Measurements from ENCODE around the gene KLF7.

KLF7 gene

DNA sequence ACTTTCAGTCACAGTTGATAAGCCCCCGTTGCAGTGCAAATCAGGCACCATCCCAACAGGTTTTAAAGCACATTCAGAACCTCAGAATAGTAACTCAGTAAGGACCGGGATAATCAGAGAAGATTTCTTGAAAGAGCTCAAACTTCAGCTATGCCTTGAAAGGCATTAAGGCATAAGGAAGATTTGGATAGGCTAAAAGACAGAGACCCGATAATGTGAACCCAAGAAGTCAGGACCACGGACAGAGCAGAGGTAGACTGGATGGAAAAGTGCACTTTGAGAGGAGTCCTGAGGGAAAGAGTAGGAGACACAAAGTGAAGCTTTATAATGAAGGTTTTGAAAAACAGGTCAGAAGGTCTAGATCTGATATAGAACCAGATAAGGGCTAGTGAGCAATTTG, 36.9 kb upstream of the KLF7 start:
- no peak for FAIRE-seq
- TF ChIP-seq, protein P1, sequence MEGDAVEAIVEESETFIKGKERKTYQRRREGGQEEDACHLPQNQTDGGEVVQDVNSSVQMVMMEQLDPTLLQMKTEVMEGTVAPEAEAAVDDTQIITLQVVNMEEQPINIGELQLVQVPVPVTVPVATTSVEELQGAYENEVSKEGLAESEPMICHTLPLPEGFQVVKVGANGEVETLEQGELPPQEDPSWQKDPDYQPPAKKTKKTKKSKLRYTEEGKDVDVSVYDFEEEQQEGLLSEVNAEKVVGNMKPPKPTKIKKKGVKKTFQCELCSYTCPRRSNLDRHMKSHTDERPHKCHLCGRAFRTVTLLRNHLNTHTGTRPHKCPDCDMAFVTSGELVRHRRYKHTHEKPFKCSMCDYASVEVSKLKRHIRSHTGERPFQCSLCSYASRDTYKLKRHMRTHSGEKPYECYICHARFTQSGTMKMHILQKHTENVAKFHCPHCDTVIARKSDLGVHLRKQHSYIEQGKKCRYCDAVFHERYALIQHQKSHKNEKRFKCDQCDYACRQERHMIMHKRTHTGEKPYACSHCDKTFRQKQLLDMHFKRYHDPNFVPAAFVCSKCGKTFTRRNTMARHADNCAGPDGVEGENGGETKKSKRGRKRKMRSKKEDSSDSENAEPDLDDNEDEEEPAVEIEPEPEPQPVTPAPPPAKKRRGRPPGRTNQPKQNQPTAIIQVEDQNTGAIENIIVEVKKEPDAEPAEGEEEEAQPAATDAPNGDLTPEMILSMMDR (IDR thresholded peaks at IDR 0.05; ENCODE audit: insufficient read depth, missing control alignments): no peak
- DNase-seq (ENCODE audit: insufficient read length, low spot score): no peak

DNA sequence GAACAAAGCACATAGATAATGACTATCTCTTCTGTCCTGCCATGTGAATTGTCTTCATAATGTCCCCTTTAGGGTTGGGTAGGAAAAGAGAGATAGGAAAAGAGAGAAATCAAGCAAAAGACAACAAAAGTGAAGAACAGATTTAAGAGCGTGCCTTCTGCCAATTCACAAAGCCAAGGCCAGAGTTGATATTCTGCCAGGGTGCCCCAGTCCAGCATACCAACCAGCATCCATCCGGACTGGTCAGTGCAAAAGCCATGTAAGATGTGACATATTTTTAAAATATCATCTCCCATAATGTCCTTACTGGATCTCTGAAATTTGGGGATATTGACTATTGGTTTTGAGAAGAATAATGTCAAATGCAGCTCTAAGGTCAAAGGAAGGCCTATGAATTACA, 35.7 kb upstream of the KLF7 start:
- DNase-seq (ENCODE audit: insufficient read length, low spot score) (no peak), FAIRE-seq (no peak)
- TF ChIP-seq, protein P1 (IDR thresholded peaks at IDR 0.05; ENCODE audit: insufficient read depth, missing control alignments): no peak

DNA sequence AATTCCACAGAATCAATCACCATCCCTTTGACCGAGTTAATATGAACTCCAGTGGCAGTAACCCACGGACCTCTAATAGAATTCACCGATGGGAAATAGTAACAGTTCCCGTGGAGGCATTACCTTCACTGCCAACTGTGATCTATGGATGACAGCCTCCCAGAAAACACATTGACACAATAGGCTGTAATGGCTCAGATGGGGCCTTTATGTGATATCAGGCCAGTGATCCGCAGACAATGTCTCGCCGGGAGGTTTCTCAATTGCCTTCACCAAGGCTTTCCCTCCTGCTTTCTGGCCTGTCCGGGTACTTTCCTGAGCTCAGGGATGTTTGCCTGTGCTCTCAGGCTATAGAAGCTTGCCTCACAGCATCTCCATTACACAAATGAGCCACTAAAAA, 34.4 kb upstream of the KLF7 start:
- no peak for FAIRE-seq
- TF ChIP-seq, protein P1 (IDR thresholded peaks at IDR 0.05; ENCODE audit: insufficient read depth, missing control alignments): no peak
- no peak for DNase-seq (ENCODE audit: insufficient read length, low spot score)

DNA sequence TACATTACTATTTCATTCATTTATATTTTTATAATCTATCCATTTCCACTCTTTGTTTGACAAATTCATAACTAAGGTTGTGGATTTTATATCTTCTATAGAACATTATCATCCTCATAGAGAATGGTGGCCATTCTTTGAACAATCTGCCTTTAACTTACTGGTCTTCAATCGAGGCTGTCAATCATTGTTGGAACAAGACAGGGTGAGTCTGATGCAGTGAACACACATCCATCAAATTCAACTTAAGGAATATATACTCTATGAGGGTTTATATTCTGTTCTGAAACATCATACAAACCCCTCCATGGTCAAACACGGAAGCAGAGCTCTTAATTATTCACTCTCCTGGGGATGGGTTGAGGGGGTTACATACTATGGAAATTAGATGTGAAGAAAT, 28.3 kb upstream of the KLF7 start:
- FAIRE-seq (no peak), DNase-seq (ENCODE audit: insufficient read length, low spot score) (no peak)

DNA sequence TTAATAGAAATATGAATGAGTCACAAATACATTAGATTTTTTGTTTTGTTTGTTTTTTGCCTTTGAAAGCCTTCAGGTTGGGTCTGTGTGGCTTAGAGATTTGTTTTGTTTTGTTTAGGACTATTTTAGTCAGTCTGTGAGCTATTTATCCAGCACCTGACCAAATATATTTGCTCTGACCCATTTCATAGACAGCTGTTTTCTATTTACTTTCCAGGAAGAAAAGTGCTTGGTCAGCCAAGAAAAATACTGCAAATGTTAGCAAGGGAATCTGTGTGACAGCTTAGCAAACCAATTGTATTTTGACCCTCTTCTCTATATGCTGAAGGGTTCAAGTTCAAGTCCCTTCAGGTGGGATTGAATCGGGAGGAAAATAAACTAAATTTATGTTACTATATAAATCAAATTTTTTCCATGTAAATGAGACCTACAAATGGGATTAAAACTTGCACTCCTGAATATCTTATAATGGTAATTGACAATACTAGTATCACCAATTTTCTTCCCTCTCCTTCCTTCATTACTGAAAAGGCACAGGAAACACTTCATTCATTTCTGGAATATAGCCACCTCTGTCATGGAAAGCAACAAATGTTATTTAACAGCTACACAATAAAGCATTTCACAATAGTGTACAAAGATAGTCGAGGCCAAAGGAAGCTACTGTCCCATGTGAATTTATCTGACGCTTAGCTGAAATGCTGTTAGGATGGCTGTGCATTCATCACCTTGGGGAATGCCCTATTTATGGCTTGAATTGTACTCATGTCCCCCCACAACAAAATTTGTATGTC, 23.1 kb upstream of the KLF7 start:
- FAIRE-seq (no peak), DNase-seq (ENCODE audit: insufficient read length, low spot score) (no peak)
- TF ChIP-seq, protein P1 (IDR thresholded peaks at IDR 0.05; ENCODE audit: insufficient read depth, missing control alignments): no peak

More for the DNA sequence above, 28.3 kb upstream of the KLF7 start:
- TF ChIP-seq, protein P1 (IDR thresholded peaks at IDR 0.05; ENCODE audit: insufficient read depth, missing control alignments): no peak

DNA sequence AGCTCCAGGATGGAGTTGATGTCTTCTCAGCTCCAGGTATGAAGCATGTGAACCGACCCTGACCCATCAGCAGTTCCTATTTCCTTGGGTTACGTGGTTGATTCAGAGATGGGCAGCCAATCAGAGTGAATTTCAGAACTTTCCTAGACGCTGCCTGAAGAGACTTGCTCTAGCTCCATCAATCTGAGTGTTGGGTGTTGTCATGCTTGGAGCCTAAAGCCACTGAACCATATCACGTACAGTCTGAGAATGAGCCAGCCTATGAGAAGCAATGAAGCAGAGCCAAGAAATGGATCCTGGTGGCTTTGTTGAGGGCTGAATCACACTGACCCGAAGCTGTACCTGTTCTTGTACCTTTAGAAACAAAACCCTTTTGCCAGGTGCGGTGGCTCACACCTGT, 19.6 kb upstream of the KLF7 start:
- FAIRE-seq (no peak), DNase-seq (ENCODE audit: insufficient read length, low spot score) (no peak)
- TF ChIP-seq, protein P1 (IDR thresholded peaks at IDR 0.05; ENCODE audit: insufficient read depth, missing control alignments): no peak

DNA sequence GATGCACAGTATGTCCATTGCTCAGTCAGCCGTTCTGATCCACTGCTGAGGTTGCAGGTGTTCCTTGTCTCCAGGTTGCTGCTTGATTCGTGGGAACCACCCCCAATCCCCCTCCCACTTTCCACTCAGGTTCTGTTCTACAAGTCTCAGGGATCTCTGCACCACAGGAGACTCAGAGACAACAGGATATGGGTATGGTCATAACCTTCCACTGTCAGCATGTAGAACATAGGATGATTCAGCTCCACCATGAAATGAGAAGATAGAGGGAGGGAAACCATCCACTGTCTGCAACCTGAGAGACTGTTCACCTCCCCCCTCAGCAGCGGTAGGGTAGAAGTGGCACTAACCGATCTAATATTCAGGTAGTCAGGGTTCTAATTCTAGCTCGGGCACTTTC, 19.0 kb upstream of the KLF7 start:
- TF ChIP-seq, protein P1 (IDR thresholded peaks at IDR 0.05; ENCODE audit: insufficient read depth, missing control alignments): no peak
- no peak for FAIRE-seq
- no peak for DNase-seq (ENCODE audit: insufficient read length, low spot score)
